PC-9 (cell line): ENCODE data around the gene IL17C.

Experiments used
- EZH2 ChIP-seq: fragments of 200-600 bp; sonication (generic); IDR thresholded peaks from 2 replicates; pipeline ENCODE4 v1.8.0; 2017; ENCODE audit warnings: antibody characterized with exemption, low read depth
- TF ChIP-seq, protein P1 (sequence below): fragments of 200-600 bp; sonication (generic); conservative IDR thresholded peaks from 2 replicates; pipeline ENCODE4 v1.6.1; 2017; ENCODE audit warnings: mixed run types, antibody characterized with exemption, mild to moderate bottlenecking, moderate library complexity

- TF ChIP-seq, protein P1, sequence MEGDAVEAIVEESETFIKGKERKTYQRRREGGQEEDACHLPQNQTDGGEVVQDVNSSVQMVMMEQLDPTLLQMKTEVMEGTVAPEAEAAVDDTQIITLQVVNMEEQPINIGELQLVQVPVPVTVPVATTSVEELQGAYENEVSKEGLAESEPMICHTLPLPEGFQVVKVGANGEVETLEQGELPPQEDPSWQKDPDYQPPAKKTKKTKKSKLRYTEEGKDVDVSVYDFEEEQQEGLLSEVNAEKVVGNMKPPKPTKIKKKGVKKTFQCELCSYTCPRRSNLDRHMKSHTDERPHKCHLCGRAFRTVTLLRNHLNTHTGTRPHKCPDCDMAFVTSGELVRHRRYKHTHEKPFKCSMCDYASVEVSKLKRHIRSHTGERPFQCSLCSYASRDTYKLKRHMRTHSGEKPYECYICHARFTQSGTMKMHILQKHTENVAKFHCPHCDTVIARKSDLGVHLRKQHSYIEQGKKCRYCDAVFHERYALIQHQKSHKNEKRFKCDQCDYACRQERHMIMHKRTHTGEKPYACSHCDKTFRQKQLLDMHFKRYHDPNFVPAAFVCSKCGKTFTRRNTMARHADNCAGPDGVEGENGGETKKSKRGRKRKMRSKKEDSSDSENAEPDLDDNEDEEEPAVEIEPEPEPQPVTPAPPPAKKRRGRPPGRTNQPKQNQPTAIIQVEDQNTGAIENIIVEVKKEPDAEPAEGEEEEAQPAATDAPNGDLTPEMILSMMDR: no peak
- no peak for TF ChIP-seq EZH2
Observed at GRCh38 chr16:88613911-88614817, 24.2 kb upstream of the IL17C start.
